Stimulated activated CD8-positive, alpha-beta memory T cell treated with anti-CD3 and anti-CD28 coated beads, Interleukin-7, amount 100 ng/mL, for 24 hours (primary cell): ENCODE data around the gene ZNF22.

Source experiments
- DNase-seq: peaks from one replicate; pipeline ENCODE4 v3.0.0-alpha.2; 2020; ENCODE audit warnings: low read depth

Gene ZNF22

DNA sequence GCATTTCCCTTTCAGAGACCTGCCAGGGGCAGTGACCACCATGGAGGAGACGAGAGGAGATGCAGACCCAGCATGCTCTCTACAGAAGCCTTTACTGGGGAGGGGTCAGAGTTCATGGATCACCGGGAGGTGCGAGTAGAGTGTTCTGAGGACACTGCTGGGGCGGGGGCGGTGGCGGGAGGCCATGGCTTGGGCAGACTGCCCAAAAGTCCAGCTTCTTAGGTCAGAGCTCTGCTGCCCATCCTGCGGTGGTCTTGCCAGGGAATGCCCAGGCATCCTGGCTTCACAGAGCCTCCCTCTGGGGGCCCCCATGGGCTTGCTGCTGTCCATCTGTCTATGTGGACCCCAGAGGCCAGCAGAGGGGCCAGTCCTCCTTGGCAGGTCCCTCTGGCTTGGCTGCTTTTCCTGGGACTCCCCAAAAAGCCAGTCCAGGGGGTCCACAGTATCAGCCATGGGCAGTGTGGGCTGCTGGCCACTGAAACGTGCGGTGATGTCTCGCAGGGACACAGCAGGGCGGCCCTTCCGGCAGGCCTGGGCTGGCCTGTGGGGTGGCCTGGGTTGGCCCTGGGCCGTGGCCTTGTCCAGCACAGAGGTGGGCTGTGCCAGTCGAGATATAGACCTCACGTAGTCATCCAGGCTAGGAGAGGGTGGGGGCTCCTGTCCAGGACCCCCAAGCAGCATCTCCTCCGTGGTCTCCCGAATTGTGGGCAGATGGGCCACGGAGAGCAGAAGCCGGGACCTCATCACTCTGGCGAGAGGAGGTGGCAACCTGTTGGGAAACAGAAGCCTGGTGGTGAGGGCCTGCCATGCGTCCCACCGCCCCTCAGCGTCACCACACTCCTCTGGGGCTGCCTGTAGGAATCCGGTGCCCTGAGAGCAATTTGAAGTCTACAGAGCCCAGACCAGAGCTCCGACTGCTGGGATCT is 23.2 kb upstream of the ZNF22 start:
- no peak for DNase-seq

DNA sequence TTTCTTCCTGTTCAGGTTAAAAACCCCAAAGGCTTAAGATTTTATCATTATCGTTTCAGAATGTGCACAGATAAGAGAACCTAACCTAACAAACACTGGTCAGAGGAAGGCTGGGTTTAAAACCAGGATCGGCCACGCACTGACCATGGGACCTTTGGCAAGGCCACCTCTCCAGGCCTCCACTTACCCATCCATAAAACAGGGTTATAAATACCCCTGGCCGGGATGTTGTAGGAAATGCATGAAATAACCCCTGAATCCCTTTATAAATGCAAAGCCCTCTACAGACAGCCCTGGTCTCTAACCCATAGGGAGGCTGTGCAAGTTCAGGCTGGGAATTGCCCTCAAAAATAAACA is 22.5 kb upstream of the ZNF22 start:
- DNase-seq = no peak

DNA sequence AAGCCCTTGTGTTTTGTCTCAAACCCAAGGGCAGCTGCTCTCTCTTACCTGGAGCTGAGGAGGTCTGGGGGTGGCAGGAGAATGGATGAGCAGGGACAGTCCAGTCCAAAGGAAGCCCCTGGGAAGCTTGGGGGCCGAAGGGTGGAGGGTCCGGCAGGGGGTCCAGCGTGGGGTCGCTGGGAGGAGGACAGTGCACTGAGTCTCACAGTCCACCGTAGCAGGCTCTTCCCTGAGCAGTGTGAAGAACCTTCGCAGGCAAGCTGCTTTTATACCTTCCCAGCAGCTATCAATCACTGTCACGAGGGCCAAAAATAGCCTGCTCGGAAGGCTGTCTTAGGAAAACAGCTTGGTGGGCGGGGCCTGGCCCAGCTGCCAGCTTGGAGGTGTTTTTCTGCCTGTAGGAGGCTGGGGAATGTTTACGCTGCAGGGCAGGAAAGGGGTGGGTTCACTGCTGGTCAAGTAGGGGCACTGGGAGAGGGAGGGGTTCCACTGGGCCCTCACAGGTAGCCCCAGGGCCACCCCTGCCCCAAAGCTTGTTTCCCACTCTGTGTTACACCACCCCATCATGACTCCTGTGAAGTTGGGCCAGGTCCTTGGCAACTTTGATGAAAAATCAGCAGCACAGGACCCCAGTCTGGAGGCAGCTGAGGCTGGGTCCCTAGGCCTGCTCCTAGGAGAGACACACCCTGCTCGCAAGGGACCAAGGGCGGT is 22.0 kb upstream of the ZNF22 start, which contains the start of gene DEPP1:
Gene DEPP1 (minus strand): TSS at position 240 of the 711 bp plus-strand sequence. CDS start 779 bp downstream, outside the sequence.
- DNase-seq = no peak

DNA sequence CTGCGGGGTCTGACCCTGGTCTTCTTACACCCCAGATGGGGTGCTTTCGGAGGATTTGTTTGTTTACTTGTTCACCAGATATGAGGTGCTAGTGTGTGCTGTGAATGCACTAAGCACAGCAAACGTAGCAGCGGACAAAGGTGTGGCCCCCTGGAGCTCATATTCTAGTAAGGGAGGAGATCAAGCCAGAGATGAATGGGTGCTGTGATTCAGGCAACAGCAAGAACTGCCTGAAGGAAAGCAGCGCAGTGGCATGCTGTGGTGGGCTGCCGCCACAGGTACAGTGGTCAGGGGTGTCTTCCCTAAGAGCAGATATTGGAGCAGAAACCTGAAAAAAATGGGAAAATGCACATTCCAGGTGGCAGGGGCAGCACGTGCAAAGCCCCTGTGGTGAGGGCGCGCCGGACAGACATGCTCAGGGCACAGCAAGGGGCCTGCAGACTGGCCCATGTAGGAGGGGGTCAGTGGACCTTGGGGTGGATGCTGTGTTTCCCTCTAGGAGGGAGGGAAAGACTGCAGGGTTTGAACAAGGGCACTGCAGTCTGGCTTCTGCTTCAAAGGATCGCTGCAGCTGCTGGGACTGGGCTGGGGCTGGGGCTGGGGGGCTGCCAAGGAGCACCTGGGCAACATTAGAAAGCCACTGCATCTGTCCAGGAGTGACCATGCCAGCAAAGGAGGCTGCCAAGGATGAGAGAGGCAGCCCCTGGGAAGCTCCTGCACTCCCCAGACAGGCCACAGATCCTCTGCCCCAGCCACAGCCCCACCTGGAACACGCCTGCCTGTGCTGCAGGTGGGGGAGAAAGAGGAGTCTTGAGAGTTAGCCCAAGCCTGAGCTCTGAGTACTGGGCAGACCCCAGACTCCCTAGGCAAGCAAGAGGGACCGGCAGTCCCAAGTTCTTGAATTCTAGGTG is 21.2 kb upstream of the ZNF22 start:
- no peak for DNase-seq

DNA sequence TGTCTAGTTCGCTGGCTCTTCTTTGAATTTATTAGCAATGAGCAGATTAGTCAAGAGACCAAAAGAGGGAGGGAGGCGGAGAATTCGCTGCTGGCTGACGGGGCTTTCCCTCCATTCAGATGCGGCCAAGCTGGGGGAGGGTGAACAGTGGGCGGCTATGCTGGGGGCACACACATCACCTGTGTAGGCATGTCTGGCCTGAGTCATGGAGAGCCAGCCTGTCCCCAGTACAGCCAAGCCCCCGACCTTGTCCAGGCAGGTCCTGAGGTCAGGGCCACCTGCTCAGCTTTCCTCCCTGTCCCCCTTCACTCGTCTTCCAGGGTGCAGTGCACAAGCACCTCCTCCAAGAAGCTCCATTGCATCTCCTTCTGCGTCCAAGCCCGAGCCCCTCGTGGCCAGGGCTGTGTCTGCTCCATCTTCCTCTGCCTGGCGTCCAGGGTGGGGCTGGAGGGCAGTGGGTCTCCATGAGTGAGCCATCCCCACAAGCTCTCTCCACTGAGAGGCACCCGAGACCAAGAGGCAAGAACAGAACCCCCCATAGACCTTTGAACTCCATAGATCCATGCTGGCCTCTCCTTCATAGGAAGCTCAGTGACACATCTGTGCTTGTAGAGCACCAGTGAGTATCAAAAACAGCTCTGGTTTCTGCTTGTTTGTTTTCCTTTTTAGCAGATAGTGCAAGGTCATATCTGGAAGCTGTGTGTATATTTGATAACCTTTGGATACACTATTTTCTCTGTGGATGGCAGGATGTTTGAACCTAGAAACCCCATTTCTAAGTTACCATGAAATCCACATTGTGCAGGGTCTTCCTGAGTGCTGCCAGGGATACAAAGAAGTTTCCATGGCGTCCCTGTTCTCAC is 20.2 kb upstream of the ZNF22 start:
- no peak for DNase-seq

GRCh38 chr10:44981172-44982113 is 19.3 kb upstream of the ZNF22 start:
- DNase-seq = no peak

GRCh38 chr10:44982114-44982460 is 18.6 kb upstream of the ZNF22 start:
- DNase-seq = no peak

- DNase-seq = no peak
These were observed 18.2 kb upstream of the ZNF22 start for GRCh38 chr10:44982496-44982895.

- DNase-seq = no peak
These were observed 17.4 kb upstream of the ZNF22 start for GRCh38 chr10:44983066-44983894.

- no peak for DNase-seq
These were observed 16.8 kb upstream of the ZNF22 start for GRCh38 chr10:44983895-44984278.

- no peak for DNase-seq
These were observed 16.0 kb upstream of the ZNF22 start for GRCh38 chr10:44984671-44985101.

GRCh38 chr10:44985175-44985681 is 15.5 kb upstream of the ZNF22 start:
- DNase-seq = no peak

- no peak for DNase-seq
These were observed 14.5 kb upstream of the ZNF22 start for GRCh38 chr10:44986179-44986578.

DNA sequence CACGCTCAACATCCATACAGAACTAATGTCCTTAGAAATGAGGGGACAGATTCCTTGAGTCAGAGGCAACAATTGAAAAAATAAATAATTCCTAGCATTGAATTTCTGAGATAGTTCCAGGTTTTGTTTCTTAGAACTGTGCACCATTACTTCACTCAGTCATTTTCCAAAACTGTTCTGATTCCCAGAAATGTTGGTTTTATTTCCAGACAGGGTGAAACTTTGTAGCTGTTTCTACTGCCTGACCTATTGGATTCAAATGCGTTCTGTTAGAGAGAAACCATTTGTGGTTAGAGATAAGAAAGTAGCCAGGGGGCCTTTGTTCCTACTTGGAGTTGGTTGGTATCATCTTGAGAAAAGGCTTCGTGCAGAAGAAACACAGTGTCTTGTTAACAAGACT is 14.1 kb upstream of the ZNF22 start:
- DNase-seq = no peak

DNA sequence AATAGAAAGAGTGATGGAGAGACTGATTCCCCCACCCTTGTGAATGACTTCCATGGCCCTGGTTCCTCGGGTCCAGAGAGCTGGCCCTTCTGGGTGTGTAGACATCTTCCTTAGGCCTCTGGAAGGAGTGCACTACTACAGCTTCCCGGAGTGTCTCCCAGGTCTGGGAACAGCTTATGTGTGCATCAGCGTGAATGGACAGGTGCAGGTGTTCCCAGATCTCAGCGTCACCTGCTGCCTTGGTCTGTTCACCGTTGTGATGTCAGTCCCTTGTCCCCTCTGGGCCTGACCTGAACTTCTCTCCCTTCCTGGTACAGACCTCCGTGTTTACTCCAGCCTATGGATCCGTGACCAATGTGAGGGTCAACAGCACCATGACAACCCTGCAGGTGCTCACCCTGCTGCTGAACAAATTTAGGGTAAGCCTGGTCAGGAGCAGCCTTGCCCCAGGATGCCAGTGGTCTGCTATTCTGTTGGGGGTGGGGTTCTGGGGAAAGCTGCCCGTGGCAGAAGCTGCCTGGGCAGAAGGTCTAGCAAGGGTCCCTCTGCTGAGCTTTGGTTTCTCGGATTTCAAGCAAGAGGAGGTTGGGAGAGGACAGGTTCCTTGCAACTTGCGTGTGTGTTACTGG is 11.7 kb upstream of the ZNF22 start:
- DNase-seq = no peak

DNA sequence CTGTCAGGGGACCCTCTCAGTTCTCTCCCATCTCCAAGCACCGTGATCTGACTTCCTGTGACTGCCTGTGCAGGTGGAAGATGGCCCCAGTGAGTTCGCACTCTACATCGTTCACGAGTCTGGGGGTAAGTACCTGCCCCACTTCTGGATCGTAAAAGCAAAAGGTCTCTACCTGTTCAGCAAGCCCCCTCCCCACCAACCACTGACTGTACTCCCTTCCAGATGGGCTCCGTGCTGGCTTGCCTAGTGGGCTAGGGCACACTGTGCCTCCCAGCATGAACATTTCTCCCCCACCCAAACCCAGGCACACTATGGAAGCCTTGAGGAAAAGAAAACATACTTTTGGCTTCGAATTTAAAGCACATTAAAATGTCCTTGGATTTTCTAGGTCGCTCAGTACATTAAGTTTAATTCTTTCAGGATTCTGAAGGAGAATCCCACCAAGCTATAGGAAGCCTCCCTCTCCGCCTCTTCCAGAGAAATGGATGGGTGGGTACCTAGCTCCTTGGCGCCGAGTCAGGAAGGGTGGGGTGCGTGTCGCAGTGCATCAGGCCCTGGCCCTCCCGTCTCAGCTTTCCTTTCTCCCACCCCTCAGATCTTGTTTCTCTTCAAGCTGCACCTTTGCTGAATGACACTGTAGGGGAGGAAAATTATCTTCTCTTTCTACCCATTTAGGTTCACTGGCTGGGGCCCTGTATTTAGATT is 11.0 kb upstream of the ZNF22 start:
- DNase-seq = no peak

GRCh38 chr10:44990302-44990655 is 10.4 kb upstream of the ZNF22 start:
- DNase-seq = no peak

- DNase-seq = no peak
These were observed 9.8 kb upstream of the ZNF22 start for GRCh38 chr10:44990965-44991364.
